ENCODE data around the gene PCDH19.
"Not testable (repeated sequence)": the region's sequence is repeated elsewhere in the genome, so short reads cannot be mapped to it uniquely, and the experiment has no call there.

PCDH19 gene

GRCh38 chrX:100409610-100410590, at the start of gene PCDH19:
TSS of gene PCDH19 (minus strand) at chrX:100410273. CDS start at chrX:100408597, 1,676 bp downstream.
- H3K4me3 ChIP-seq (replicated peaks; ENCODE audit: low read depth, low read length), result peak within 1 kb of the TSS; percentile 43
- TF ChIP-seq CTCF (IDR thresholded peaks at IDR 0.05; ENCODE audit: low read length, missing control alignments), result no peak
- DNase-seq (ENCODE audit: low read depth), result peak; percentile 62

GRCh38 chrX:100449696-100450608, 39.9 kb upstream of the PCDH19 start:
- TF ChIP-seq CTCF (IDR thresholded peaks at IDR 0.05; ENCODE audit: low read length, missing control alignments), result no peak
- no peak overlapping the region for H3K4me3 ChIP-seq (replicated peaks; ENCODE audit: low read depth, low read length)
- DNase-seq (ENCODE audit: low read depth), result peak; percentile 35

- H3K4me3 ChIP-seq (replicated peaks; ENCODE audit: low read depth, low read length), result no peak overlapping the region
- peak; percentile 63 for TF ChIP-seq CTCF (IDR thresholded peaks at IDR 0.05; ENCODE audit: low read length, missing control alignments)
- peak; percentile 36 for DNase-seq (ENCODE audit: low read depth)
Observed at GRCh38 chrX:100447655-100448397, 37.8 kb upstream of the PCDH19 start.

- no peak for TF ChIP-seq CTCF (IDR thresholded peaks at IDR 0.05; ENCODE audit: low read length, missing control alignments)
- H3K4me3 ChIP-seq (replicated peaks; ENCODE audit: low read depth, low read length), result no peak overlapping the region
- DNase-seq (ENCODE audit: low read depth), result no peak
Observed at GRCh38 chrX:100445593-100445992, 35.5 kb upstream of the PCDH19 start.

GRCh38 chrX:100441321-100441720, 31.2 kb upstream of the PCDH19 start:
- not testable (repeated sequence) for DNase-seq (ENCODE audit: low read depth); H3K4me3 ChIP-seq (replicated peaks; ENCODE audit: low read depth, low read length)

GRCh38 chrX:100440006-100440405, 29.9 kb upstream of the PCDH19 start:
- TF ChIP-seq CTCF (IDR thresholded peaks at IDR 0.05; ENCODE audit: low read length, missing control alignments), result no peak
- no peak for DNase-seq (ENCODE audit: low read depth)
- no peak overlapping the region for H3K4me3 ChIP-seq (replicated peaks; ENCODE audit: low read depth, low read length)
